GM23338 (cell line): ENCODE measurements around the gene MGRN1. TPM values are rescaled to one million over a fixed set of nuclear protein-coding genes. Genes with fewer than 3 reads are reported as not detected.

ENCODE experiments used
- ATAC-seq: fragments of 200-7000 bp; cut with Tn5 transposase; 3 replicates; pipeline ENCODE4 v1.9.1; 2020
- DNase-seq: peaks from one replicate; pipeline ENCODE4 v3.0.0-alpha.2; 2015; ENCODE audit warnings: low spot score
- H2AFZ ChIP-seq: fragments of 200-600 bp; sonication (generic); 2 replicates; pipeline ENCODE4 v1.8.0; 2016; ENCODE audit warnings: antibody characterized with exemption, mild to moderate bottlenecking, moderate library complexity
- H3F3A ChIP-seq: fragments of 200-600 bp; sonication (generic); replicated peaks from 2 replicates; pipeline ENCODE4 v1.8.0; 2017; ENCODE audit warnings: antibody characterized with exemption, mixed run types, low read depth
- H3K27ac ChIP-seq: fragments of 200-600 bp; sonication (generic); 2 replicates; pipeline ENCODE4 v1.6.1; 2016; ENCODE audit warnings: low read depth
- H3K27me3 ChIP-seq: fragments of 200-600 bp; sonication (generic); 2 replicates; pipeline ENCODE4 v1.8.0; 2016; ENCODE audit warnings: mild to moderate bottlenecking, mixed run types, moderate library complexity; ENCODE audit not compliant: insufficient read depth
- H3K36me3 ChIP-seq: fragments of 200-600 bp; sonication (generic); 2 replicates; pipeline ENCODE4 v1.8.0; 2016; ENCODE audit warnings: mild to moderate bottlenecking; ENCODE audit not compliant: insufficient read depth
- H3K4me1 ChIP-seq: fragments of 200-600 bp; sonication (generic); 2 replicates; pipeline ENCODE4 v1.8.0; 2016; ENCODE audit warnings: mild to moderate bottlenecking, moderate library complexity; ENCODE audit not compliant: insufficient read depth
- H3K4me2 ChIP-seq: fragments of 200-600 bp; sonication (generic); 2 replicates; pipeline ENCODE4 v1.7.1; 2017; ENCODE audit warnings: mixed run types
- H3K4me3 ChIP-seq: fragments of 200-600 bp; sonication (generic); 2 replicates; pipeline ENCODE4 v1.6.1; 2016; ENCODE audit warnings: mixed run types
- H3K79me2 ChIP-seq: fragments of 200-600 bp; sonication (generic); replicated peaks from 2 replicates; pipeline ENCODE4 v1.8.0; 2017; ENCODE audit warnings: mild to moderate bottlenecking; ENCODE audit not compliant: insufficient read depth
- H3K9me2 ChIP-seq: fragments of 200-600 bp; sonication (generic); 2 replicates; pipeline ENCODE4 v1.8.0; 2017; ENCODE audit not compliant: insufficient read depth
- H4K20me1 ChIP-seq: fragments of 200-600 bp; sonication (generic); replicated peaks from 2 replicates; pipeline ENCODE4 v1.8.0; 2017; ENCODE audit warnings: mild to moderate bottlenecking; ENCODE audit not compliant: insufficient read depth
- H3K27ac Mint-ChIP-seq: 2 replicates; pipeline ENCODE4 v1.8.0; 2020; ENCODE audit warnings: inconsistent platforms, mild to moderate bottlenecking, moderate library complexity, mixed read lengths
- H3K27me3 Mint-ChIP-seq: 3 replicates; pipeline ENCODE4 v1.8.0; 2022; ENCODE audit warnings: low read depth, mild to moderate bottlenecking, moderate library complexity, mixed read lengths, inconsistent platforms; ENCODE audit not compliant: insufficient read depth, poor library complexity
- H3K36me3 Mint-ChIP-seq: 3 replicates; pipeline ENCODE4 v1.8.0; 2021; ENCODE audit warnings: low read depth, mild to moderate bottlenecking, inconsistent platforms, moderate library complexity, mixed read lengths
- H3K4me1 Mint-ChIP-seq: 3 replicates; pipeline ENCODE4 v1.8.0; 2020; ENCODE audit warnings: mild to moderate bottlenecking, inconsistent platforms, mixed read lengths
- H3K4me3 Mint-ChIP-seq: 3 replicates; pipeline ENCODE4 v1.8.0; 2021; ENCODE audit warnings: moderate library complexity, mild to moderate bottlenecking, inconsistent platforms, mixed read lengths
- H3K9me3 Mint-ChIP-seq: 3 replicates; pipeline ENCODE4 v1.8.0; 2020; ENCODE audit warnings: moderate library complexity, mild to moderate bottlenecking, inconsistent platforms, mixed read lengths
- CREB1 ChIP-seq: fragments of 250-450 bp; sonication (Bioruptor Pico); IDR thresholded peaks from 2 replicates; pipeline ENCODE4 v1.5.0; 2020; ENCODE audit warnings: low read depth, mild to moderate bottlenecking, moderate library complexity
- CTCF ChIP-seq, 2 experiments: fragments of 200-600 bp in 1 of 2; sonication (generic) in 1 of 2; conservative IDR thresholded peaks; 2 replicates each; pipeline versions ENCODE4 v1.5.1 to v1.6.1; 2016 to 2017; ENCODE audit warnings: antibody characterized with exemption in 2 of 2, low read depth in 2 of 2, mild to moderate bottlenecking in 2 of 2, moderate library complexity in 1 of 2
- ETS1 ChIP-seq: IDR thresholded peaks from 2 replicates; pipeline ENCODE4 v1.6.1; 2016; ENCODE audit warnings: antibody characterized with exemption
- EZH2 ChIP-seq: fragments of 200-600 bp; sonication (generic); IDR thresholded peaks from one replicate; pipeline ENCODE4 v1.8.0; 2017; ENCODE audit warnings: antibody characterized with exemption, mild to moderate bottlenecking, low read depth; ENCODE audit not compliant: unreplicated experiment
- JUNB ChIP-seq: IDR thresholded peaks from one replicate; pipeline ENCODE4 v1.6.1; 2016; ENCODE audit warnings: antibody characterized with exemption; ENCODE audit not compliant: unreplicated experiment
- NANOG ChIP-seq: IDR thresholded peaks from 2 replicates; pipeline ENCODE4 v1.6.1; 2016; ENCODE audit warnings: antibody characterized with exemption, borderline replicate concordance
- POLR2AphosphoS5 ChIP-seq: IDR thresholded peaks from 2 replicates; pipeline ENCODE4 v1.6.1; 2016; ENCODE audit warnings: antibody characterized with exemption, low read depth
- STAT1 ChIP-seq: IDR thresholded peaks from one replicate; pipeline ENCODE4 v1.6.1; 2016; ENCODE audit warnings: antibody characterized with exemption; ENCODE audit not compliant: unreplicated experiment
- ZNF114 ChIP-seq: fragments of 250-450 bp; sonication (Bioruptor Pico); IDR thresholded peaks from 2 replicates; pipeline ENCODE4 v1.5.0; 2020; ENCODE audit warnings: mild to moderate bottlenecking, moderate library complexity
- ZNF331 ChIP-seq: fragments of 250-450 bp; sonication (Bioruptor Pico); IDR thresholded peaks from 2 replicates; pipeline ENCODE4 v1.5.0; 2020; ENCODE audit warnings: low read depth, mild to moderate bottlenecking, moderate library complexity
- ZNF462 ChIP-seq: fragments of 250-450 bp; sonication (Bioruptor Pico); IDR thresholded peaks from 2 replicates; pipeline ENCODE4 v1.5.0; 2020; ENCODE audit warnings: mild to moderate bottlenecking, moderate library complexity
- polyA plus RNA-seq: library from polyadenylated mRNA; unstranded; fragments of >200 nt; fragmentation: Nextera tagmentation; extraction: Ambion mirVana; gene quantifications from 2 replicates; pipeline ENCODE4 v1.2.1, GENCODE V29; 2016
- total RNA-seq: library from RNA; depleted of rRNA; stranded (reverse); fragments of >200 nt; shearing (Covaris generic); gene quantifications from 2 replicates; pipeline ENCODE4 v1.2.3, GENCODE V29; 2014

MGRN1 gene
- total and polyA plus RNA-seq, 2 experiments from 2014 or later = 13.1 to 71.8 TPM

GRCh38 chr16:4696905-4697847, 72.5 kb downstream of the MGRN1 start:
- DNase-seq = no peak
- no peaks in the 10 kb centered on the region; the same call in 2 of the 3 replicates for H3K9me3 Mint-ChIP-seq
- no peak overlapping the region for H3K27ac ChIP-seq
- no peak overlapping the region; the same call in 1 of the 2 replicates for H3K27ac Mint-ChIP-seq
- H3K4me1 ChIP-seq = no peaks in the 10 kb centered on the region; the same call in 1 of the 2 replicates
- H3K4me2 ChIP-seq = no peak overlapping the region
- H3K4me3 Mint-ChIP-seq = no peak overlapping the region
- H3F3A ChIP-seq = peaks cover 5% of the 10 kb centered on the region
- H2AFZ ChIP-seq = no peak overlapping the region
- H3K4me1 Mint-ChIP-seq = peaks cover 6% of the 10 kb centered on the region; the same call in 1 of the 3 replicates
- ATAC-seq = no peak
- H3K4me3 ChIP-seq = no peak overlapping the region
- H3K36me3 Mint-ChIP-seq = peaks cover 41% of the 10 kb centered on the region
- no peak for TF ChIP-seq STAT1
- TF ChIP-seq NANOG = no peak
- TF ChIP-seq ZNF331 (CRISPR knock-in tag) = no peak
- TF ChIP-seq JUNB = no peak
- no peak for TF ChIP-seq POLR2AphosphoS5
- no peak for TF ChIP-seq CTCF (conservative IDR thresholded peaks at IDR 0.05; ENCODE audit: low read depth in 2 of 2)
- no peak for TF ChIP-seq CREB1 (CRISPR knock-in tag)
- no peak for TF ChIP-seq EZH2
- no peak for TF ChIP-seq ZNF114
- no peak for TF ChIP-seq ZNF462 (CRISPR knock-in tag)
- TF ChIP-seq ETS1 = no peak
- peaks cover 9% of the 10 kb centered on the region for H3K27me3 Mint-ChIP-seq
- no peaks in the 10 kb centered on the region for H3K27me3 ChIP-seq
- no peaks in the 10 kb centered on the region; the same call in 1 of the 2 replicates for H4K20me1 ChIP-seq
- H3K9me2 ChIP-seq = no peaks in the 10 kb centered on the region
- H3K79me2 ChIP-seq = no peaks in the 10 kb centered on the region
- peaks cover 9% of the 10 kb centered on the region; the same call in 1 of the 2 replicates for H3K36me3 ChIP-seq
